Bronchial epithelial cell (primary cell): ENCODE measurements around the gene TMEM43. TPM values are rescaled to one million over a fixed set of nuclear protein-coding genes. Genes with fewer than 3 reads are reported as not detected.

Experiments used
- DNase-seq: peaks from one replicate; pipeline ENCODE4 v3.0.0-alpha.2; 2010; ENCODE audit warnings: low read depth
- FAIRE-seq: peaks from 2 replicates; lab custom pipeline; 2011; peaks lifted over from hg19 to GRCh38; lab: Jason Lieb, UNC
- H3K27me3 ChIP-seq: 2 replicates; pipeline ENCODE4 v1.5.1; 2011; ENCODE audit warnings: low read length; ENCODE audit not compliant: control insufficient read depth, insufficient read depth
- H3K36me3 ChIP-seq: 2 replicates; pipeline ENCODE4 v1.5.1; 2011; ENCODE audit warnings: low read length; ENCODE audit not compliant: control insufficient read depth, insufficient read depth
- H3K4me3 ChIP-seq: 2 replicates; pipeline ENCODE4 v1.5.1; 2011; ENCODE audit warnings: mild to moderate bottlenecking, low read depth, low read length, control low read depth
- total RNA-seq: library from RNA; depleted of rRNA; stranded (reverse); fragments of >200 nt; gene quantifications from 2 replicates; pipeline ENCODE4 v1.2.1, GENCODE V29; 2014
- TF ChIP-seq, protein P1 (sequence below): IDR thresholded peaks from 2 replicates; pipeline ENCODE4 v1.5.1; 2011; ENCODE audit warnings: mild to moderate bottlenecking, moderate library complexity, low read length, control low read depth, inconsistent platforms; ENCODE audit not compliant: insufficient read depth, severe bottlenecking

Gene TMEM43
- total RNA-seq, 1 donor from 2014 or later = 88.5 TPM

DNA sequence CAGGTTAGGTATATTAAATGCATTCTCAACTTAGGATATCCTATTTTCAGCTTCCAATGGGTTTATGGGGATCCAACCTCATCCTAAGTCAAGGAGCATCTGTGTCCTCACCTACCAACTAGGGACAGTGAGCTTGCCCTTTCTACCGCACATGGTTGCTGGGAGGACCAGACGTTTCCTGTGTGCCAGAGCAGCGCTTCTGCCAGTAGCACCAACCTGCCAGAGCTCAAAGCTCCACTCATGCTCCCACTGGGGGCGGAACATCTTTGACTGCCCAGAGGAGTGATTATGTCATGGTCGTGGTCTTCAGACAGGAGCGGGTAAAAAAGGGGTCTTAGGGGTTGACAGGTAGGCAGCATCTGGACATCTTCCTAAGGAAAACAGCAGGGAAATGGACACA lies 28.8 kb downstream of the TMEM43 start:
- peaks cover 25% of the 10 kb centered on the region for H3K36me3 ChIP-seq
- no peaks in the 10 kb centered on the region for H3K27me3 ChIP-seq
- DNase-seq (no peak), FAIRE-seq (no peak)
- TF ChIP-seq, protein P1, sequence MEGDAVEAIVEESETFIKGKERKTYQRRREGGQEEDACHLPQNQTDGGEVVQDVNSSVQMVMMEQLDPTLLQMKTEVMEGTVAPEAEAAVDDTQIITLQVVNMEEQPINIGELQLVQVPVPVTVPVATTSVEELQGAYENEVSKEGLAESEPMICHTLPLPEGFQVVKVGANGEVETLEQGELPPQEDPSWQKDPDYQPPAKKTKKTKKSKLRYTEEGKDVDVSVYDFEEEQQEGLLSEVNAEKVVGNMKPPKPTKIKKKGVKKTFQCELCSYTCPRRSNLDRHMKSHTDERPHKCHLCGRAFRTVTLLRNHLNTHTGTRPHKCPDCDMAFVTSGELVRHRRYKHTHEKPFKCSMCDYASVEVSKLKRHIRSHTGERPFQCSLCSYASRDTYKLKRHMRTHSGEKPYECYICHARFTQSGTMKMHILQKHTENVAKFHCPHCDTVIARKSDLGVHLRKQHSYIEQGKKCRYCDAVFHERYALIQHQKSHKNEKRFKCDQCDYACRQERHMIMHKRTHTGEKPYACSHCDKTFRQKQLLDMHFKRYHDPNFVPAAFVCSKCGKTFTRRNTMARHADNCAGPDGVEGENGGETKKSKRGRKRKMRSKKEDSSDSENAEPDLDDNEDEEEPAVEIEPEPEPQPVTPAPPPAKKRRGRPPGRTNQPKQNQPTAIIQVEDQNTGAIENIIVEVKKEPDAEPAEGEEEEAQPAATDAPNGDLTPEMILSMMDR = no peak
- H3K4me3 ChIP-seq = no peak overlapping the region

DNA sequence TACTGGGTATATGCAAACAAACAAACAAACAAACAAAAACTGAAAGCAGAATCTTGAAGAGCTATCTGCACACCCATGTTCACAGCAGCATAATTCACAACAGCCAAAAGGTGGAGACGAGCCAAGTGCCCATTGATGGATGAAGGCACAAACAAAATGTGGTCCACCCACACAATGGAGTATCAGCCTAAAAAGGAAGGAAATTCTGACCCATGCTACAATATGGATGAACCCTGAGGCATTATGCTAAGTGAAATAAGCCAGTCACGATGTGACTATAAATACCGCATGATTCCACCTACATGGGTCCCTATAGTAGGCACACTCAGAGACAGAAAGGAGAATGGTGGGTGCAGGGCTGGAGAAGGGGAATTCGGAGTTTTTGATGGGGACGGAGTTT lies 29.4 kb downstream of the TMEM43 start:
- DNase-seq = no peak
- no peaks in the 10 kb centered on the region for H3K27me3 ChIP-seq
- H3K36me3 ChIP-seq = peaks cover 26% of the 10 kb centered on the region
- FAIRE-seq = no peak
- TF ChIP-seq, protein P1 = no peak
- no peak overlapping the region for H3K4me3 ChIP-seq

DNA sequence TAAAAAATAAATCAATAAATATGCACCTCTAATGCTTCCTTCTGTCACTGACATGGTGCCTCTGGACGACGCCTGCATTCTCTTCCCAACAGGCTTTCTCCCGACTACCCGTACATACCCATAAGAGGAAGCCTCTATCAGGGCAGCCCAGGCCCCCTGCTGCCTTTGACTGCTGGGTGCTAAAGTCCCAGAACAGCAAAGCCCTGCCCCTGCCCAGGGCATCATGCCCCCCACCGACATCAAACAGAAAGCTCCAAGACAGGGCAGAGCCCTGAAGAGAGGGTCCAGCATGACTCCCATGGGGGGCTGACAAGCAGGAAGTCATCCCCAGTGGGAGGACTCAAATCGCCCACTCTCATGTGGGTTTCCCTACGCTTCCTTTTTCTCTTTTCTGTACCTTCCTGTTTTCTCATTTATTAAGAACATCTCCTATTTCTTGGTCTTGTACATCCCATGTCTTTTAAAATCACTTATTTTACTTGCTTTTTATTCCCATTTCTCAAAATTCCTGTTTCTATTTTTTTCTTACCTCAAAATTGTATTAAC lies 30.1 kb downstream of the TMEM43 start:
- DNase-seq (no peak), FAIRE-seq (no peak)
- Histone ChIP-seq H3K4me3 (no peak overlapping the region), H3K36me3 (peaks cover 26% of the 10 kb centered on the region), H3K27me3 (no peaks in the 10 kb centered on the region)
- TF ChIP-seq, protein P1 = no peak

DNA sequence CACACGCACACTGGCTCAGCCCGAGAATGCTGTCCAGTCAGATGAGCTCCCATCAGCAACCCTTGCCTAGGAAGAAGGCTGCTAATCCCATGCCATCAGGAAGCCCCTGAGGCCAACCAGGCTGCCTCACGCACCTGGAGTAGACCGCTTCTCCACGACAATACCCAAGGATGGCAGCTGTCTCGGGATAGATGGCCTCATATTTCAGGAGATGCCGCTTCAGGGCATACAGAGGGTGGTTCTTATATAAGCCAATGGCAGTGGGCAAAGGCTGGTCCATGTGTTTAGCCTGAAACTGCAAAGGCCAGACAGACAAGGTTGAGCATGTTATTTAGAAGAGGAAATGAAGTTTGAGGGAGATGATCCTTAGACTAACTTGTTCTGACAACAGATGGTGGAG lies 31.3 kb downstream of the TMEM43 start:
- peaks cover 32% of the 10 kb centered on the region for H3K36me3 ChIP-seq
- DNase-seq = no peak
- TF ChIP-seq, protein P1 = no peak
- FAIRE-seq = no peak
- no peaks in the 10 kb centered on the region for H3K27me3 ChIP-seq
- H3K4me3 ChIP-seq = no peak overlapping the region

DNA sequence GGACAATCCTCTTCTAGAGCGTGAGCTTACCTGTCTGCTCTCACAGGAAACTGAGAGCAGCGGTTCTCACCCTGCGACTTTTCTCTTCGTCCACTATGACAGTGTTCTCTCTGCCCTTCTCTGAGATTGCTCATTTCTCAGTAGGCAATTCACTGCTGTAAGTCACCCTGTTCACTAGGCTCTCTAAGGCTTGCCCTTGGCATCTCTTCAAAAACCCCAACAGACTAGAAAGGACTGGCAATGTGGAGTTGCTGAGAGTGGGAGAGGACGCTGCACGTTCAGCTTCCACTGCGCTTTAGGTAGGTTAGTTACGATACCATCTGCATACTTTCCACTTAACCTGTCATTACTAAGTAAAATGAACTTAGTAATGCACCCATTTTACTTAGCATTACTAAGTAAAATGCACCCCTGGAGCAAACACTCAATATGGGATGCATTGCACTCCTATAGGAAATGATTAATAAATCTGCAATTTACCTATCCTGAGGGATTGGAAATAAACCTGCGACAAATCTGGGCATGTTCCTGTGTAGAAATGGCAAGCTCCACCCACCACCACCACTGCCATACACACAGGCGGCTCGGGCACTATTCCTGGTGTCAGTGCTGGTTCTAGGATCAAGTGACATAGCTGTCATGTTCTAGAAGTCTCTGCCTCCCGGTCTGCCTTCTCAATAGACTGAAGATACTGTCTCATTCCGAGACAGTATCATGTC lies 32.1 kb downstream of the TMEM43 start:
- FAIRE-seq = no peak
- Histone ChIP-seq H3K4me3 (no peak overlapping the region), H3K27me3 (no peaks in the 10 kb centered on the region), H3K36me3 (peaks cover 28% of the 10 kb centered on the region)
- peak; percentile 91 for DNase-seq
- TF ChIP-seq, protein P1 = no peak
